Measurements from ENCODE around the gene HTT-AS.

Gene HTT-AS

GRCh38 chr4:3054169-3054759, 20.1 kb downstream of the HTT-AS start:
- in situ Hi-C loops (cut with HindIII; ENCODE audit: low sequenced_read_pairs), result loop anchor here (10.0 kb wide), 1 partner anchor 79 kb away; no protein-coding TSS in a partner anchor

- in situ Hi-C loops (cut with HindIII; ENCODE audit: low sequenced_read_pairs), result loop anchor here (10.0 kb wide), 1 partner anchor 77 kb away; no protein-coding TSS in a partner anchor
Measured at GRCh38 chr4:3051141-3051897, 23.0 kb downstream of the HTT-AS start.

- in situ Hi-C loops (cut with HindIII; ENCODE audit: low sequenced_read_pairs), result no loop called here
Measured at GRCh38 chr4:3047464-3048286, 26.7 kb downstream of the HTT-AS start.

- in situ Hi-C loops (cut with HindIII; ENCODE audit: low sequenced_read_pairs), result no loop called here
Measured at GRCh38 chr4:3046623-3047022, 27.7 kb downstream of the HTT-AS start.

GRCh38 chr4:3046162-3046561, 28.2 kb downstream of the HTT-AS start:
- in situ Hi-C loops (cut with HindIII; ENCODE audit: low sequenced_read_pairs), result no loop called here

GRCh38 chr4:3044870-3045819, 29.2 kb downstream of the HTT-AS start:
- in situ Hi-C loops (cut with HindIII; ENCODE audit: low sequenced_read_pairs), result no loop called here

- in situ Hi-C loops (cut with HindIII; ENCODE audit: low sequenced_read_pairs), result no loop called here
Measured at GRCh38 chr4:3043282-3044020, 30.9 kb downstream of the HTT-AS start.

- in situ Hi-C loops (cut with HindIII; ENCODE audit: low sequenced_read_pairs), result no loop called here
Measured at GRCh38 chr4:3042226-3042625, 32.1 kb downstream of the HTT-AS start.

GRCh38 chr4:3041192-3042142, 32.9 kb downstream of the HTT-AS start:
- in situ Hi-C loops (cut with HindIII; ENCODE audit: low sequenced_read_pairs), result no loop called here

- in situ Hi-C loops (cut with HindIII; ENCODE audit: low sequenced_read_pairs), result no loop called here
Measured at GRCh38 chr4:3040452-3041191, 33.7 kb downstream of the HTT-AS start.

- in situ Hi-C loops (cut with HindIII; ENCODE audit: low sequenced_read_pairs), result no loop called here
Measured at GRCh38 chr4:3039706-3040366, 34.5 kb downstream of the HTT-AS start.

- in situ Hi-C loops (cut with HindIII; ENCODE audit: low sequenced_read_pairs), result no loop called here
Measured at GRCh38 chr4:3037957-3038461, 36.3 kb downstream of the HTT-AS start.

- in situ Hi-C loops (cut with HindIII; ENCODE audit: low sequenced_read_pairs), result no loop called here
Measured at GRCh38 chr4:3036131-3036952, 38.0 kb downstream of the HTT-AS start.

- in situ Hi-C loops (cut with HindIII; ENCODE audit: low sequenced_read_pairs), result no loop called here
Measured at GRCh38 chr4:3035674-3036073, 38.7 kb downstream of the HTT-AS start.

- in situ Hi-C loops (cut with HindIII; ENCODE audit: low sequenced_read_pairs), result no loop called here
Measured at GRCh38 chr4:3035249-3035648, 39.1 kb downstream of the HTT-AS start.

- in situ Hi-C loops (cut with HindIII; ENCODE audit: low sequenced_read_pairs), result no loop called here
Measured at GRCh38 chr4:3034231-3034630, 40.1 kb downstream of the HTT-AS start.
